Neuron (in vitro differentiated cells): ENCODE measurements around the gene AGPAT3.

Experiments used
- H2AFZ ChIP-seq: one replicate; pipeline ENCODE4 v1.6.1; 2013; ENCODE audit warnings: low read depth, mild to moderate bottlenecking, inconsistent platforms, low read length, moderate library complexity
- H3K27me3 ChIP-seq: one replicate; pipeline ENCODE4 v1.6.1; 2013; ENCODE audit warnings: low read length; ENCODE audit not compliant: insufficient read depth
- H3K36me3 ChIP-seq: one replicate; pipeline ENCODE4 v1.6.1; 2013; ENCODE audit warnings: low read length; ENCODE audit not compliant: insufficient read depth
- H3K4me1 ChIP-seq: one replicate; pipeline ENCODE4 v1.6.1; 2013; ENCODE audit warnings: low read length; ENCODE audit not compliant: insufficient read depth
- H3K4me3 ChIP-seq: 2 replicates; pipeline ENCODE4 v1.5.1; 2013; ENCODE audit warnings: mild to moderate bottlenecking, low read length, moderate library complexity
- H3K9me3 ChIP-seq: one replicate; pipeline ENCODE4 v1.6.1; 2013; ENCODE audit warnings: low read length

AGPAT3 gene

GRCh38 chr21:43859747-43860214, 5.2 kb upstream of the AGPAT3 start:
- H3K27me3 ChIP-seq = no peaks in the 10 kb centered on the region
- no peak overlapping the region for H3K4me3 ChIP-seq
- peak overlapping the region; percentile 20 for H2AFZ ChIP-seq

GRCh38 chr21:43861706-43862105, 3.3 kb upstream of the AGPAT3 start:
- no peak overlapping the region for H2AFZ ChIP-seq
- no peak overlapping the region for H3K4me3 ChIP-seq
- no peaks in the 10 kb centered on the region for H3K36me3 ChIP-seq
- H3K4me1 ChIP-seq = peaks cover 25% of the 10 kb centered on the region
- no peaks in the 10 kb centered on the region for H3K9me3 ChIP-seq
- H3K27me3 ChIP-seq = no peaks in the 10 kb centered on the region

More at GRCh38 chr21:43859747-43860214, 5.2 kb upstream of the AGPAT3 start:
- no peaks in the 10 kb centered on the region for H3K9me3 ChIP-seq
- H3K36me3 ChIP-seq = no peaks in the 10 kb centered on the region
- peaks cover 21% of the 10 kb centered on the region for H3K4me1 ChIP-seq

- Histone ChIP-seq H3K27me3 (no peaks in the 10 kb centered on the region), H2AFZ (peak overlapping the region; percentile 78), H3K9me3 (no peaks in the 10 kb centered on the region), H3K36me3 (peaks cover 7% of the 10 kb centered on the region), H3K4me1 (peaks cover 22% of the 10 kb centered on the region), H3K4me3 (peak overlapping the region; percentile 70)
Observed at GRCh38 chr21:43864313-43864961, 586 bp upstream of the AGPAT3 start.

- Histone ChIP-seq H3K4me1 (peaks cover 10% of the 10 kb centered on the region), H3K36me3 (peaks cover 8% of the 10 kb centered on the region), H2AFZ (peak overlapping the region; percentile 58), H3K9me3 (peaks cover under 1% of the 10 kb centered on the region), H3K4me3 (peak overlapping the region; percentile 70), H3K27me3 (no peaks in the 10 kb centered on the region)
Observed at GRCh38 chr21:43865540-43866259, 677 bp downstream of the AGPAT3 start.

- Histone ChIP-seq H3K36me3 (peaks cover 9% of the 10 kb centered on the region), H3K9me3 (peaks cover 3% of the 10 kb centered on the region)
Observed at GRCh38 chr21:43866260-43866629, 1.2 kb downstream of the AGPAT3 start.

GRCh38 chr21:43866659-43867331, 1.8 kb downstream of the AGPAT3 start:
- H3K27me3 ChIP-seq = no peaks in the 10 kb centered on the region
- H3K9me3 ChIP-seq = peaks cover 5% of the 10 kb centered on the region
- peaks cover 9% of the 10 kb centered on the region for H3K4me1 ChIP-seq
- H3K4me3 ChIP-seq = peak overlapping the region; percentile 70
- H2AFZ ChIP-seq = no peak overlapping the region
- peaks cover 9% of the 10 kb centered on the region for H3K36me3 ChIP-seq

More at GRCh38 chr21:43866260-43866629, 1.2 kb downstream of the AGPAT3 start:
- Histone ChIP-seq H3K4me3 (peak overlapping the region; percentile 70), H2AFZ (peak overlapping the region; percentile 58), H3K27me3 (no peaks in the 10 kb centered on the region), H3K4me1 (peaks cover 9% of the 10 kb centered on the region)

- Histone ChIP-seq H3K27me3 (no peaks in the 10 kb centered on the region), H3K9me3 (peaks cover 5% of the 10 kb centered on the region), H2AFZ (no peak overlapping the region), H3K4me1 (peaks cover 9% of the 10 kb centered on the region), H3K36me3 (peaks cover 9% of the 10 kb centered on the region), H3K4me3 (no peak overlapping the region)
Observed at GRCh38 chr21:43867332-43867703, 2.3 kb downstream of the AGPAT3 start.

- Histone ChIP-seq H2AFZ (no peak overlapping the region), H3K4me3 (no peak overlapping the region), H3K9me3 (peaks cover 5% of the 10 kb centered on the region), H3K36me3 (peaks cover 13% of the 10 kb centered on the region), H3K4me1 (peaks cover 9% of the 10 kb centered on the region), H3K27me3 (no peaks in the 10 kb centered on the region)
Observed at GRCh38 chr21:43867948-43868347, 2.9 kb downstream of the AGPAT3 start.

GRCh38 chr21:43868461-43868860, 3.4 kb downstream of the AGPAT3 start:
- Histone ChIP-seq H2AFZ (no peak overlapping the region), H3K4me1 (peaks cover 9% of the 10 kb centered on the region), H3K27me3 (no peaks in the 10 kb centered on the region), H3K36me3 (peaks cover 16% of the 10 kb centered on the region), H3K9me3 (peaks cover 7% of the 10 kb centered on the region), H3K4me3 (no peak overlapping the region)

GRCh38 chr21:43869486-43870325, 4.7 kb downstream of the AGPAT3 start:
- no peak overlapping the region for H2AFZ ChIP-seq
- peaks cover 7% of the 10 kb centered on the region for H3K9me3 ChIP-seq
- H3K36me3 ChIP-seq = peaks cover 16% of the 10 kb centered on the region
- H3K27me3 ChIP-seq = no peaks in the 10 kb centered on the region
- H3K4me1 ChIP-seq = peaks cover 9% of the 10 kb centered on the region
- H3K4me3 ChIP-seq = no peak overlapping the region

GRCh38 chr21:43871487-43871886, 6.5 kb downstream of the AGPAT3 start:
- H3K27me3 ChIP-seq = no peaks in the 10 kb centered on the region
- H2AFZ ChIP-seq = no peak overlapping the region
- peaks cover 16% of the 10 kb centered on the region for H3K36me3 ChIP-seq

GRCh38 chr21:43872531-43873197, 7.6 kb downstream of the AGPAT3 start:
- Histone ChIP-seq H3K4me3 (no peak overlapping the region), H3K36me3 (peaks cover 14% of the 10 kb centered on the region), H3K4me1 (no peaks in the 10 kb centered on the region)

More at GRCh38 chr21:43871487-43871886, 6.5 kb downstream of the AGPAT3 start:
- Histone ChIP-seq H3K4me3 (no peak overlapping the region), H3K4me1 (peaks cover 2% of the 10 kb centered on the region), H3K9me3 (peaks cover 7% of the 10 kb centered on the region)

More at GRCh38 chr21:43872531-43873197, 7.6 kb downstream of the AGPAT3 start:
- Histone ChIP-seq H3K9me3 (peaks cover 7% of the 10 kb centered on the region), H2AFZ (no peak overlapping the region), H3K27me3 (no peaks in the 10 kb centered on the region)
